Measurements from ENCODE around the gene CDK2AP2.
"Not testable (repeated sequence)": the region's sequence is repeated elsewhere in the genome, so short reads cannot be mapped to it uniquely, and the experiment has no call there.

The CDK2AP2 gene

DNA sequence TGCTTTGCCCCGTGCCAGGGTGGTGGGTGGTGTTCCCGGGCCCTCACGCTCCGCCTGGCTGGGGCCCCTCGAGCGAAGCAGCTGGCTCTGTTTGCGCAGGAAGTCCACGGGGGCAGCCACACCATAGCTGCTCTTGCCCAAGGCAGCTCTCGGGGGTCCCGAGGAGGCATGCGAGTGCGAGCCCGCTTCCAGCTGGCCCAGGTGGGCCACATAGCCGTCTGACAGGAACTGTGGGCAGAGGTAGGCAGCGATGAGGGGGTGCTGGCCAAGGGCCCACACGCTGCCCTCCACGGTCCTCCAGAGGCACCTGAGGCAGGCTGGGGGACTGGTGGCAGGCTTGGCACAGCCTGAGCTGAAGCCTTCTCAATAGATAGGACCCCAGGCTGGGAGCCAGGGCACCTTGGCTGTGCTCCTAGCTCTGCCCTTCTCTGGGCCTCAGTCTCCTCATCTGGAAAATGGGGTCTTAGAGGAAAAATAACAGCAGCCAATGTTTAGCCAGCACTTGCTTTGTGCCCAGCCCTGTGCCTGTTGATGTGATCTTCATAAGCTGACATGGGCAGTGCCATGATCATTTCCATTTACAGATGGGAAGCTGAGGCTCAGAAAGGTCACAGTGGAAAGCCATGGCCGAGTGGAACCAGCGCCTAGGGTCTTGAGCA, 15.8 kb downstream of the CDK2AP2 start:
- no peak for DNase-seq (ENCODE audit: low read depth, low spot score)

GRCh38 chr11:67491276-67492068, 16.5 kb downstream of the CDK2AP2 start:
- no peak for DNase-seq (ENCODE audit: low read depth, low spot score)
- H3K27ac ChIP-seq, result no peak overlapping the region

More for the DNA sequence above, 15.8 kb downstream of the CDK2AP2 start:
- no peak overlapping the region for H3K27ac ChIP-seq

DNA sequence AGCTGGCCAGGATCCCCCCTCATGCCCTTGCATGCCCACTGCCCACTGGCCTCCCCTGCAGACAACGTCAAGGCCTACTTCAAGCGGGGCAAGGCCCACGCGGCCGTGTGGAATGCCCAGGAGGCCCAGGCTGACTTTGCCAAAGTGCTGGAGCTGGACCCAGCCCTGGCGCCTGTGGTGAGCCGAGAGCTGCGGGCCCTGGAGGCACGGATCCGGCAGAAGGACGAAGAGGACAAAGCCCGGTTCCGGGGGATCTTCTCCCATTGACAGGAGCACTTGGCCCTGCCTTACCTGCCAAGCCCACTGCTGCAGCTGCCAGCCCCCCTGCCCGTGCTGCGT, 17.3 kb downstream of the CDK2AP2 start:
- no peak for DNase-seq (ENCODE audit: low read depth, low spot score)

DNA sequence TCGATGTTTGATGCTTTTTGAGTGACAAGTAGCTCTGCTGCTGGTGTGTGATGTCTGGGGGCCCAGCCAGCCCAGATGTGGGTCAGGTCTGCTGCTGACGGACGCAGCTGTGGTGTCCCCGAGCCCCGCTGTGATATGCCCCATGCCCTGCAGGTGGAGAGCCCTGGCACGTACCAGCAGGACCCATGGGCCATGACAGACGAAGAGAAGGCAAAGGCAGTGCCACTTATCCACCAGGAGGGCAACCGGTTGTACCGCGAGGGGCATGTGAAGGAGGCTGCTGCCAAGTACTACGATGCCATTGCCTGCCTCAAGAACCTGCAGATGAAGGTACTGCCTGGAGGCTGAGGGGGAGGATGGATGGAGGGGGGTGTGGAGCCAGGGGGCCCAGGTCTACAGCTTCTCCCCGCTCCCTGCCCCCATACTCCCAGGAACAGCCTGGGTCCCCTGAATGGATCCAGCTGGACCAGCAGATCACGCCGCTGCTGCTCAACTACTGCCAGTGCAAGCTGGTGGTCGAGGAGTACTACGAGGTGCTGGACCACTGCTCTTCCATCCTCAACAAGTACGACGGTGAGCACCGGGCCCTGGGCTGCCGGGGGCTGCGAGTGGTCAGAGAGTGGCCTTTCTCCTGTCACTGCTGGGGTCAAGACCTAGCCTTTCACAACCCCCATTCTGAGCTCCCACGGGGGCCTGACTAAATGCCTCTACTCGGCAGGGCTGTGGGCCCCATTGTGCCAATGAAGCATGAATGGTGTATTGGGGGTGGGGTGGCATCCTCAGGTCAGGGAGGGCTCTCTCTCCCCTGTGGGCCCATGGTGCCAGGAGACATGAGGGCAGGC, 17.9 kb downstream of the CDK2AP2 start:
- H3K27ac ChIP-seq, result no peak overlapping the region
- DNase-seq (ENCODE audit: low read depth, low spot score), result no peak

More for the DNA sequence above, 17.3 kb downstream of the CDK2AP2 start:
- H3K27ac ChIP-seq, result no peak overlapping the region

DNA sequence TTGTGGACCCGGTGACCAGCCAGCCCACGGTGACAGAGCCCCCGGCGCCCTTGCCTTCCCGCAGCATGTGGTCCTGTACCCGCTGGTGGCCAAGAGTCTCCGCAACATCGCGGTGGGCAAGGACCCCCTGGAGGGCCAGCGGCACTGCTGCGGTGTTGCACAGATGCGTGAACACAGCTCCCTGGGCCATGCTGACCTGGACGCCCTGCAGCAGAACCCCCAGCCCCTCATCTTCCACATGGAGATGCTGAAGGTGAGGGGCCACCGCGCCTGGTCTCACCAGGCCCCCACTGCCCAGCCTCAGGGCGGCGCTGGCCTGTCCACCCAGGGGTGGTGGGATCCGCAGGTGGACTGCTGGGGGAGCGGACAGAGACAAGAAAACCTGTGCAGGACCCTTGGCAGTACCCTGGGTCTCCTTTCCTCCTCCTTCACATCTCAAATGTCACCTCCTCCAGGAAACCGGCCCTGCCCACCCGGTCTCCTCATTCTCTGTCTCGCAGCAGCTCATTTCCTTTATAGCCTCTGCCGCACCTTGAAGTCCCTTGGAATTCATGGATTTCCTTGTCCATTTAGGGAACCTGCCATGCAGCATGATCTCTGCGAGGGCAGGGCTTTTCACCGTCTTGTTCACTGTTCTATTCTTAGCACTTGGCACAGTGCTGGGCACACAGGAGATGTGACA, 18.6 kb downstream of the CDK2AP2 start:
- H3K27ac ChIP-seq, result no peak overlapping the region
- DNase-seq (ENCODE audit: low read depth, low spot score), result no peak

- no peak for DNase-seq (ENCODE audit: low read depth, low spot score)
- H3K27ac ChIP-seq, result no peak overlapping the region
These were observed 21.3 kb downstream of the CDK2AP2 start for GRCh38 chr11:67486481-67487195.

DNA sequence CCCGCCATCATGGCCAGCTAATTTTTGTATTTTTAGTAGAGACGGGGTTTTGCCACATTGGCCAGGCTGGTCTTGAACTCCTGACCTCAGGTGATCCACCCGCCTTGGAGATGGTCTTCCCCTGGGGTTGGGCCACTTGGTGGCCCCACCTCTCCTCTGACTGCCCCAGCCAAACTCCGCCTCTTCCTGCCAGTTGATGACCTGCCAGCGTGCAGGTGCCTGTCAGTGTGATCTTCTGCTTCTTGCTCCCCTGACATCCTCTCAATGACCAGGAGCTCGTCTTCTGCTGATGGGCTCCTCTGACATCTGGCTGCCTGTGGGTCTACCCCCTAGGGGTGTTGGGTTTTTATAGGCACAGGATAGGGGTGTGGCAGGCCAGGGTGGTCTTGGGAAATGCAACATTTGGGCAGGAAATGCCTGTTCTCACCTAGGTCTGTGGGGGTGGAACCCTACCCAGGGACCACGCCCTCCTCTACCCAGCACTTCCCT, 22.0 kb downstream of the CDK2AP2 start:
- DNase-seq (ENCODE audit: low read depth, low spot score); H3K27ac ChIP-seq: not testable (repeated sequence)

DNA sequence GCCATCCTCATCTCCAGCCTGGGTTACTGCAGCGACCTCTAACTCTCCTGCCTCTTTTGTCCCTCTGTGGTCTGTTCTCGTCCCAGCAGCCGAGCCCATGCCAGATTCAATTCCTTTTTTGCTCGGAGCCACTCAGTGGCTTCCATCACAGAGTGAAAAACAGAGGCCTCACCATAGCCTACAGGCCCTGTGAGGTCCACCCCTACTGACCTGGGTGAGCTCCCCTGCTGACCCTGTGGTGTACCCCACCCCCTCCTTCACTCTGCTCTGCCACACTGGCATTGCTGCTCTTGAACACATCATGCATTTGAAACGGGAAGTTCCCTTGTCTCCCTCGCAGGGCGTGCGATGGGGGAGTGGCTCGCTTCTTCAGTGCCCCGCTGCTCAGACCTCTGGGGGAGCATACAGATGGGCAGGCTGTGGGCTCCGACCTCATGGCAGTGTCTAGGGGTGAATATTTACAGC, 23.1 kb downstream of the CDK2AP2 start:
- no peak overlapping the region for H3K27ac ChIP-seq
- DNase-seq (ENCODE audit: low read depth, low spot score), result no peak

DNA sequence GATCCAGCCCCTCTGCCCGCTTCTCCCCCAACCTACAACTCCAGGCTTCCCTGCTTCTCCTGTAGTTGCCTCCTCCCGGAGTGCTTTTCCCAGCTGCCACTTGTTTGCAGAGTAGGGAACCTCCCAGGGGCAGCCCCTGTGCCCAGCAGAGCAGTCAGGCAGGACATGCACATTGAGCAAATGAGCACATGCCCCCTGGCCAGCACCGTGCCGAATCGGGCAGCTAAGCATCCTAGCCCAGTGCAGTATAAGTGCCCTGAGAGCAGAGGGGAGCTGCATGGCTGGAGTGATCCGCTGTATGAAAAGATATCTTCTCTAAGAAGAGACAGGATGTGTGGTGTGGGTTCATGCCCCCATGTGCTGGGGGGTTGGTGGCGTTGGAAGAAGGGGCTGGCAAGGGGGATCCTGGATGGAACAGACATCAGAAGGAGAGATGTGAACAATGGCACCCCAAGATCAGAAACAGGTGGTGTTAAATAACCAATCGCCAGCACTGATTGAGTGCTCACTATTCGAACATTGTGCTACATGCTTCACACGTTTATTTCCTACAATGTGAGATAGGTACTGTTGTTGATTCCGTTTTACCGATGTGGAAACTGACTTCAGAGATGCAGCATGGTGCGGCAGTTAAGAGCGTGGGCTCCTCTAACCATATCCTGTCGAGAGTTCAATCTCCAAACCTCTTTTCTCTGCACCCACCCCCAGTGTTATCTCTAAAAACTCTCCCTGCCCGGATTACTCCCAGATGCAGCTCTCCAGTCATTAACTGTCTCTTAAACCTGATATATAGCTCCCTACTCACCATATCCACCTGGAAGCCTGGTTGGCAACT, 23.9 kb downstream of the CDK2AP2 start:
- DNase-seq (ENCODE audit: low read depth, low spot score), result no peak
- no peak overlapping the region for H3K27ac ChIP-seq

GRCh38 chr11:67482827-67483798, 24.8 kb downstream of the CDK2AP2 start, which contains the start of gene AIP:
AIP (plus strand) TSS chr11:67483026; CDS start chr11:67483159, 133 bp downstream.
- peak; percentile 86 for DNase-seq (ENCODE audit: low read depth, low spot score)
- H3K27ac ChIP-seq, result peak within 1 kb of the TSS; percentile 56

GRCh38 chr11:67482275-67482826, 25.6 kb downstream of the CDK2AP2 start:
- peak overlapping the region; percentile 56 for H3K27ac ChIP-seq
- DNase-seq (ENCODE audit: low read depth, low spot score), result no peak

GRCh38 chr11:67477344-67478050, 30.5 kb downstream of the CDK2AP2 start:
- H3K27ac ChIP-seq; DNase-seq (ENCODE audit: low read depth, low spot score): not testable (repeated sequence)

DNA sequence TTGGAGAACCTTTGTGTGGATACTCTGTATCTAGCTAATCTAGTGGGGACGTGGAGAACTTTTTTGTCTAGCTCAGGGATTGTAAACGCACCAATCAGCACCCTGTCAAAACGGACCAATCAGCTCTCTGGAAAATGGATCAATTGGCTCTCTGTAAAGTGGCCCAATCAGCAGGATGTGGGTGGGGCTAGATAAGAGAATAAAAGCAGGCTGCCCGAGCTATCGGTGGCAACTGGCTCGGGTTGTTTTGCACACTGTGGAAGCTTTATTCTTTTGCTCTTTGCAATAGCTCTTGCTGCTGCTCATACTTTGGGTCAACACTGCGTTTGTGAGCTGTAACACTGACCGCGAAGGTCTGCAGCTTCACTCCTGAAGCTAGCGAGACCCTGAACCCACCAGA, 31.3 kb downstream of the CDK2AP2 start:
- not testable (repeated sequence) for DNase-seq (ENCODE audit: low read depth, low spot score); H3K27ac ChIP-seq

GRCh38 chr11:67472882-67473281, 35.1 kb downstream of the CDK2AP2 start:
- no peak overlapping the region for H3K27ac ChIP-seq
- DNase-seq (ENCODE audit: low read depth, low spot score), result no peak

- DNase-seq (ENCODE audit: low read depth, low spot score), result no peak
- H3K27ac ChIP-seq, result no peak overlapping the region
These were observed 37.5 kb downstream of the CDK2AP2 start for GRCh38 chr11:67470337-67471002.

GRCh38 chr11:67469508-67469811, 38.5 kb downstream of the CDK2AP2 start:
- peak overlapping the region; percentile 87 for H3K27ac ChIP-seq
- no peak for DNase-seq (ENCODE audit: low read depth, low spot score)
